Activated CD8-positive, alpha-beta memory T cell treated with anti-CD3 and anti-CD28 coated beads, Interleukin-2, amount 50 U/mL, for 4 hours (primary cell): ENCODE data around the gene ZIC4.

Experiments
- DNase-seq: peaks from one replicate; pipeline ENCODE4 v3.0.0-alpha.2; 2020

ZIC4 gene

GRCh38 chr3:147417551-147418295 lies 11.4 kb upstream of the ZIC4 start:
- no peak for DNase-seq

GRCh38 chr3:147416931-147417330 lies 10.6 kb upstream of the ZIC4 start:
- no peak for DNase-seq

GRCh38 chr3:147415874-147416273 lies 9.5 kb upstream of the ZIC4 start:
- DNase-seq, result no peak

- DNase-seq, result no peak
Observed at GRCh38 chr3:147415286-147415685, 8.9 kb upstream of the ZIC4 start.

- no peak for DNase-seq
Observed at GRCh38 chr3:147414390-147415138, 8.2 kb upstream of the ZIC4 start.

- DNase-seq, result no peak
Observed at GRCh38 chr3:147413686-147414389, 7.5 kb upstream of the ZIC4 start.

- DNase-seq, result no peak
Observed at GRCh38 chr3:147412917-147413685, 6.8 kb upstream of the ZIC4 start.

- no peak for DNase-seq
Observed at GRCh38 chr3:147412261-147412916, 6.0 kb upstream of the ZIC4 start.

GRCh38 chr3:147411815-147412241 lies 5.5 kb upstream of the ZIC4 start:
- DNase-seq, result no peak

- DNase-seq, result no peak
Observed at GRCh38 chr3:147411238-147411814, 5.0 kb upstream of the ZIC4 start.

- no peak for DNase-seq
Observed at GRCh38 chr3:147410526-147411237, 4.3 kb upstream of the ZIC4 start.

- DNase-seq, result no peak
Observed at GRCh38 chr3:147410116-147410525, 3.8 kb upstream of the ZIC4 start.

GRCh38 chr3:147409143-147410115 lies 3.1 kb upstream of the ZIC4 start, which contains the start of gene ZIC1:
ZIC1 (plus strand) TSS chr3:147409365; CDS start chr3:147410113, 748 bp downstream.
- DNase-seq, result no peak

- DNase-seq, result no peak
Observed at GRCh38 chr3:147408188-147409100, 2.1 kb upstream of the ZIC4 start.

GRCh38 chr3:147407498-147408187 lies 1.3 kb upstream of the ZIC4 start:
- DNase-seq, result no peak

- DNase-seq, result no peak
Observed at GRCh38 chr3:147407114-147407497, 763 bp upstream of the ZIC4 start.

GRCh38 chr3:147405231-147406027 lies 914 bp downstream of the ZIC4 start:
- DNase-seq, result no peak
